Endothelial cell (in vitro differentiated cells): Measurements from ENCODE around the gene IFI27L1. TPM values are rescaled to one million over a fixed set of nuclear protein-coding genes. Genes with fewer than 3 reads are reported as not detected.

ENCODE experiments used
- DNase-seq: peaks from one replicate; pipeline ENCODE4 v3.0.0; 2021; ENCODE audit warnings: low spot score
- H3K27ac Mint-ChIP-seq: one replicate; pipeline ENCODE4 v1.8.0; 2021; ENCODE audit warnings: mixed read lengths, inconsistent platforms; ENCODE audit not compliant: unreplicated experiment
- H3K27me3 Mint-ChIP-seq: one replicate; pipeline ENCODE4 v1.8.0; 2021; ENCODE audit warnings: mild to moderate bottlenecking, moderate library complexity, mixed read lengths, inconsistent platforms; ENCODE audit not compliant: unreplicated experiment
- H3K36me3 Mint-ChIP-seq: one replicate; pipeline ENCODE4 v1.8.0; 2021; ENCODE audit warnings: mild to moderate bottlenecking, low read depth, mixed read lengths, inconsistent platforms; ENCODE audit not compliant: unreplicated experiment
- H3K4me1 Mint-ChIP-seq: one replicate; pipeline ENCODE4 v1.8.0; 2021; ENCODE audit warnings: mild to moderate bottlenecking, mixed read lengths, inconsistent platforms; ENCODE audit not compliant: unreplicated experiment
- H3K4me3 Mint-ChIP-seq: one replicate; pipeline ENCODE4 v1.8.0; 2021; ENCODE audit warnings: mild to moderate bottlenecking, mixed read lengths, inconsistent platforms; ENCODE audit not compliant: unreplicated experiment
- H3K9me3 Mint-ChIP-seq: one replicate; pipeline ENCODE4 v1.8.0; 2021; ENCODE audit warnings: mixed read lengths, inconsistent platforms; ENCODE audit not compliant: unreplicated experiment
- CTCF ChIP-seq: fragments of 200-600 bp; sonication (generic); IDR thresholded peaks from one replicate; pipeline ENCODE4 v1.5.0; 2021; ENCODE audit warnings: antibody characterized with exemption; ENCODE audit not compliant: unreplicated experiment
- total RNA-seq: library from RNA; stranded (reverse); fragmentation: NEBNext Ultra II Directional; extraction: Animal tissue kit (Norgen Biotek cat#: 25700); gene quantifications from one replicate; pipeline ENCODE4 v1.2.1, GENCODE V29; 2021; ENCODE audit not compliant: unreplicated experiment

The IFI27L1 gene
- total RNA-seq, 1 donor from 2014 or later = 33.5 TPM

DNA sequence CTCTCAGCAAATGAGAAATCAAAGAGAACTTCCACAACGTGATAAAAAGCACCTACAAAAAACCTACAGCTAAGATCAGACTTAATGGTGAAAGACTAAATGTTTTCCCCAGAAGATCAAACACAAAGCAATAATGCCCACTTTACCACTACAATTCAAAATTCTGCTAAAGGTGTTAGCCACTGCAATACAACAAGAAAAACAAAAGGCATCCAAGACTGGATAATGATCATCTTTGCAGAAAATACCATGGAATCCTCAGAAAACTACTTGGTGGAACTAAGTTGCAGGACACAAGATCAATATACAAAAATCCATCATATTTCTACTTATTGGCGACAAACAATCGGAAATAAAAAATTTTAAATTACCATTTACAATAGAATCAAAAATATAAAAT is 6.6 kb upstream of the IFI27L1 start:
- no peak overlapping the region for H3K27ac Mint-ChIP-seq
- peaks cover 9% of the 10 kb centered on the region for H3K9me3 Mint-ChIP-seq
- H3K4me3 Mint-ChIP-seq = no peak overlapping the region
- peaks cover 33% of the 10 kb centered on the region for H3K36me3 Mint-ChIP-seq
- H3K27me3 Mint-ChIP-seq = peaks cover 3% of the 10 kb centered on the region
- TF ChIP-seq CTCF = no peak
- peaks cover 14% of the 10 kb centered on the region for H3K4me1 Mint-ChIP-seq
- no peak for DNase-seq

- Mint-ChIP-seq H3K4me3 (no peak overlapping the region), H3K27me3 (peaks cover 5% of the 10 kb centered on the region), H3K27ac (no peak overlapping the region), H3K4me1 (peaks cover 19% of the 10 kb centered on the region), H3K9me3 (peaks cover 9% of the 10 kb centered on the region), H3K36me3 (peaks cover 35% of the 10 kb centered on the region)
- DNase-seq = no peak
- TF ChIP-seq CTCF = no peak
Measured at GRCh38 chr14:94075008-94075407, 6.1 kb upstream of the IFI27L1 start.

GRCh38 chr14:94077111-94077821 is 3.8 kb upstream of the IFI27L1 start:
- Mint-ChIP-seq H3K4me1 (peaks cover 30% of the 10 kb centered on the region), H3K4me3 (peak overlapping the region; percentile 11), H3K9me3 (peaks cover 2% of the 10 kb centered on the region), H3K27me3 (peaks cover 5% of the 10 kb centered on the region), H3K36me3 (peaks cover 26% of the 10 kb centered on the region), H3K27ac (no peak overlapping the region)
- TF ChIP-seq CTCF = no peak
- DNase-seq = no peak

DNA sequence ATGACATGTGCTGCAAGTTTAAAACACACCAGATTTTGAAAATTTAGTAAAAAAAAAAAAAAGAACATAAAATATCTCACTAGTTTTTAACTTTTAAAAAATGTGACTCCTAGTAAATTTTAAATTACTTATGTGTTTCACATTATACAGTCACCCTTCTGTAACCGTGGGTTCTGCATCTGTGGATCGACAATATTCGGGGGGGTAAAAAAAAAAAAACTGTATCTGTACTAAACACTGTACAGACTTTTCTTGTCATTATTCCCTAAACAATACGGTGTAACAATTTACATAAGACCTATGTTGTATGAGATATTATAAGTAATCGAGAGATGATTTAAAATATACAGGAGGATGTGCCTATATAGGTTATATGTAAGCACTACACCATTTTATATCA is 3.3 kb upstream of the IFI27L1 start:
- H3K4me3 Mint-ChIP-seq = no peak overlapping the region
- no peaks in the 10 kb centered on the region for H3K9me3 Mint-ChIP-seq
- peaks cover 5% of the 10 kb centered on the region for H3K27me3 Mint-ChIP-seq
- H3K36me3 Mint-ChIP-seq = peaks cover 24% of the 10 kb centered on the region
- no peak overlapping the region for H3K27ac Mint-ChIP-seq
- no peak for DNase-seq
- peaks cover 30% of the 10 kb centered on the region for H3K4me1 Mint-ChIP-seq
- no peak for TF ChIP-seq CTCF

DNA sequence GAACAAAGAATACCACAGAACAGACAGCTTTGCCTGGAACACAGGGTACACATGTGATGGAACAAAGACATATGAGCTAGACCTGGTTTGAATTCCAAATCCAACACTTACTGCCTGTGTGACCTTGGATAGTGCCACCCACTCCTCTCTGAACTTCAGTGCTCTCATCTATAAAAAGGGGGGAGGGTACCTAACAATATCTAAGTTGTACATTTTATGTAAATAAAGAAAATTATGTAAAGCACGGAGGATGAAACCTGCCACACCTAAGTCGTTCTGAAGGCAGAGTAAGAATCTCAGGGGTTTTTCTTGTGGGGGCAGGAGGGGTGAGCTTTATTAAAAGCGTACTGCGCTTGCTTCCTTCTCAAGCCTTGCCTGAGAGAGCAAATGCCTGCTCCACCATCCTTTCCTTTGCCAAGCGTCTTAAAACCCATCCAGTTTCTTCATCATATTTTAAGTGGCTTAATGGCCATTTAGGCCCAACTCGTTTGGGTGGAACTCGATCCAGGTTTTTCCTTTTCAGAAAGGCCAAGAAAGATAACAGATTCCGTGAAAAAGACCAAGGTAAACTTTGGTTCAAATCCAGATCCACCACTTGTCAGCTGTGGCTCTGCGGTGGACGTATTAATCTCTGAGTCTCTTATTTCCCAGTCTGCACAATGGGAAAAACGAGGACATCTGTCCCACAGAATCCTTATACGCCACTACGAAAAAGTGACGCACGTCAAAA is 1.1 kb upstream of the IFI27L1 start:
- peaks cover 5% of the 10 kb centered on the region for H3K27me3 Mint-ChIP-seq
- H3K9me3 Mint-ChIP-seq = no peaks in the 10 kb centered on the region
- H3K4me1 Mint-ChIP-seq = peaks cover 33% of the 10 kb centered on the region
- TF ChIP-seq CTCF = no peak
- DNase-seq = no peak
- H3K27ac Mint-ChIP-seq = peak overlapping the region; percentile 82
- H3K4me3 Mint-ChIP-seq = peak overlapping the region; percentile 100
- H3K36me3 Mint-ChIP-seq = peaks cover 17% of the 10 kb centered on the region
